Lung (tissue), 12 donors: ENCODE measurements around the gene DENND5B. TPM values are rescaled to one million over a fixed set of nuclear protein-coding genes. Genes with fewer than 3 reads are reported as not detected.

Experiments used
- ATAC-seq: fragments of 200-7000 bp; cut with Tn5 transposase; one replicate; pipeline ENCODE4 v1.9.1; 2020; ENCODE audit warnings: moderate number of reproducible peaks; ENCODE audit not compliant: insufficient read depth, low FRiP score
- DNase-seq, 3 donors: peaks; one replicate each; pipeline ENCODE4 v3.0.0-alpha.2; 2013 to 2017
- H3K27ac ChIP-seq, 2 donors: one replicate each; pipeline ENCODE4 v1.5.1; 2013; ENCODE audit warnings: mild to moderate bottlenecking in 2 of 2, moderate library complexity in 2 of 2, control low read depth in 1 of 2, inconsistent platforms in 1 of 2, low read depth in 1 of 2, low read length in 1 of 2
- H3K27me3 ChIP-seq, 3 donors: one replicate each; pipeline ENCODE4 v1.5.1; 2013; ENCODE audit warnings: low read length in 2 of 3; ENCODE audit not compliant: control insufficient read depth in 3 of 3, insufficient read depth in 3 of 3
- H3K36me3 ChIP-seq, 4 donors: one replicate each; pipeline ENCODE4 v1.5.1; 2013; ENCODE audit warnings: low read length in 4 of 4, mild to moderate bottlenecking in 1 of 4, moderate library complexity in 1 of 4; ENCODE audit not compliant: control insufficient read depth in 4 of 4, insufficient read depth in 4 of 4
- H3K4me1 ChIP-seq, 5 donors: one replicate each; pipeline ENCODE4 v1.5.1; 2013; ENCODE audit warnings: low read length in 5 of 5, mild to moderate bottlenecking in 2 of 5, moderate library complexity in 1 of 5; ENCODE audit not compliant: control insufficient read depth in 5 of 5, insufficient read depth in 5 of 5
- H3K4me3 ChIP-seq: one replicate; pipeline ENCODE4 v1.5.1; 2013; ENCODE audit warnings: mild to moderate bottlenecking, control low read depth, moderate library complexity
- H3K9ac ChIP-seq, 2 donors: one replicate each; pipeline ENCODE4 v1.5.1; 2013; ENCODE audit warnings: low read length in 2 of 2, control low read depth in 1 of 2; ENCODE audit not compliant: insufficient read depth in 1 of 2
- H3K9me3 ChIP-seq, 4 donors: one replicate each; pipeline ENCODE4 v1.5.1; 2013; ENCODE audit warnings: low read length in 3 of 4, mild to moderate bottlenecking in 1 of 4, moderate library complexity in 1 of 4; ENCODE audit not compliant: control insufficient read depth in 4 of 4, insufficient read depth in 3 of 4
- WGBS, 2 donors: extraction: QIAGEN DNeasy Blood & Tissue Kit; methylation state at CpG; one replicate each; pipeline ENCODE4 v1.1.7; 2013; 5-methylcytosine and 5-hydroxymethylcytosine counted together
- polyA plus RNA-seq, 2 donors: library from polyadenylated mRNA; stranded (reverse); fragments of 200-250 nt; gene quantifications; one replicate each; pipeline ENCODE4 v1.2.1, GENCODE V29; 2013
- total RNA-seq, 2 donors: library from RNA; depleted of rRNA in 1 of 2; stranded (reverse); fragments of >200 nt in 1 of 2; gene quantifications; one replicate each; pipeline ENCODE4 v1.2.1, GENCODE V29; 2014 to 2021
- TF ChIP-seq, protein P1 (sequence below): IDR thresholded peaks from 2 replicates; pipeline ENCODE4 v1.5.1; 2012; ENCODE audit warnings: mild to moderate bottlenecking; ENCODE audit errors: control extremely low read depth, extremely low read depth
- donor health status: control.
- donor health status: control.
- donor health status: Bipolar disorder and iron deficiency.
- donor health status: healthy.
- donor health status: DM: yes; HTN: yes; CAD: no.

Gene DENND5B
- total and polyA plus RNA-seq, 4 donors, result 1.2 to 15.7 (median 3.6) TPM

DNA sequence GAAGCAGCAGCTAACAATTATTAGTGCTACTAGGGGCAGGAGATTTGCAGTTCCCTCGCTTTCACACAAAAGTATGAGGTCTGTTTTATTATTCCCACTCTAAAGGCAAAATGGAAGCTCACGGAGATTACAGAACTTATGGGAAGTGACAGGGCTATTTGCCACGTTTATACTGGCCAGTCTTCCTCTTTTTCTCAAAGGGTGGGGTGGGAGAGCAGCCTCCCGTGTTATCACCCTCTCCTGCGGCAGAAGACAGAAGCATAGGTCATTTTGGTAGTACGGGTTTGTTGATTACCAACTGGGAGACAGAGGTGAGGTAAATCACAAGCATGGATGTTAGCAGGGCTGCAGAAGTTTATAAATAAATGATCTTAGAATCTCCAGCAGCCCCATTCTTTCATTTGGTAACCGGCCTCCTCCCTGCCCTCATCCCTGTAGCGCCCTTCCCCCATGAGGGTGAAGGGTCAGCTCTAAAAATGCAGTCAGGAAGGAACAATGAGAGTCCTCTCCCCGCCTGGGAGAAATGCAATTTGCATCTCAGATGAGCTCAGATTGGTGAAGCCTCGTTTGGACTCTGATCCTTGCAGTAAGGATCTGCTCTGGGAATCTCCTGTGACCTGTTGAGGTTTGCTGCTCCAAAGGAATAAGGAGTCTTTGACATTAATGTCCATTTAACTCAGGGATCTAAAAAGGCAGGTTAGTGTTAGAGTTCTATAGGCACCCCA lies 220.2 kb downstream of the DENND5B start:
- Histone ChIP-seq H3K9me3 (no peaks in the 10 kb centered on the region), H3K4me1 (peaks cover 0 to 17% (median 11%) of the 10 kb centered on the region in 5 donors), H3K27ac (peak overlapping the region in 1 of 2 donors; percentile 15), H3K27me3 (no peaks in the 10 kb centered on the region), H3K9ac (peak overlapping the region; percentile 11 to 91), H3K4me3 (no peak overlapping the region), H3K36me3 (no peaks in the 10 kb centered on the region)
- peak; percentile 38 to 47 (median 39) for DNase-seq
- TF ChIP-seq, protein P1, sequence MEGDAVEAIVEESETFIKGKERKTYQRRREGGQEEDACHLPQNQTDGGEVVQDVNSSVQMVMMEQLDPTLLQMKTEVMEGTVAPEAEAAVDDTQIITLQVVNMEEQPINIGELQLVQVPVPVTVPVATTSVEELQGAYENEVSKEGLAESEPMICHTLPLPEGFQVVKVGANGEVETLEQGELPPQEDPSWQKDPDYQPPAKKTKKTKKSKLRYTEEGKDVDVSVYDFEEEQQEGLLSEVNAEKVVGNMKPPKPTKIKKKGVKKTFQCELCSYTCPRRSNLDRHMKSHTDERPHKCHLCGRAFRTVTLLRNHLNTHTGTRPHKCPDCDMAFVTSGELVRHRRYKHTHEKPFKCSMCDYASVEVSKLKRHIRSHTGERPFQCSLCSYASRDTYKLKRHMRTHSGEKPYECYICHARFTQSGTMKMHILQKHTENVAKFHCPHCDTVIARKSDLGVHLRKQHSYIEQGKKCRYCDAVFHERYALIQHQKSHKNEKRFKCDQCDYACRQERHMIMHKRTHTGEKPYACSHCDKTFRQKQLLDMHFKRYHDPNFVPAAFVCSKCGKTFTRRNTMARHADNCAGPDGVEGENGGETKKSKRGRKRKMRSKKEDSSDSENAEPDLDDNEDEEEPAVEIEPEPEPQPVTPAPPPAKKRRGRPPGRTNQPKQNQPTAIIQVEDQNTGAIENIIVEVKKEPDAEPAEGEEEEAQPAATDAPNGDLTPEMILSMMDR, result no peak
- no peak for ATAC-seq
- WGBS, 2 donors, result 48 to 50% methylated on average over 10 of the region's 10 CpGs

DNA sequence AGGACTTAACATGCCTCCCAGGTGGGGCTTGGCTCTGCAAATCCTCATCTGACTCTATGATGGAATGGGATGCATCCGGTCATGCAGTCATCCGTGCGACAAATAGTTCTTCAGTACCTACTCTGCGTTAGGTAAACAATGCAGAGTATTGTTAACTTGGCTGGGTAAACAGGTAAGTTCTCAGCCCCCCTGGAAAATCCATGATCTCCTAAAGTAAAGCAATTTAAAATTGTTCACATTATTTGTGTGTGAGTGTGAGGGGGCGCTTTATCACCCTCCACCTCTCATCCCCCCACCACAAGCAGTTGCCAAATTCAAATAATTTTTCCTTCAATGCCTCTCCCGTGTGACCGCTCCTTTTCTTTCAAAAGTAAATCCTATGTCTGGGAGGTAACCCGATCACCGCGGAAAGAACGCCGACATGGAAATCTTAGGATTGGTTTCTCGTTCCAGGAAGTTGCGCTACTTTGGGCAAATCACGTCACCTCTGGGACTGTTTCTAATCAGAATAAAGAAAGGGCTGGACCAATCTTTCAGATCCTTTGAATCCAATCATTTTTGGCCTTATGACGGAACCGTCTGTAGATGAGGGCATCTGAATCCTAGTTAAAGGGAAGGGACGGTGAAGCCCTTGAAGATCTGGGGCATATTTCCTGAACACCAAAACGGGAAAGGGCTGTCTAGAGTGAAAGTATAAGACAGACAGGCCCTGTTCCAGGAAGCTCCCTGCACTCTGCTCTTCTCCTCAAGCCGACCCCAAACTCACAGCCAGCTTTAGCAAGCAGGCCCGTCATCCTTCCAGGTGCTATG lies 221.0 kb downstream of the DENND5B start:
- Histone ChIP-seq H3K4me3 (no peak overlapping the region), H3K9ac (peak overlapping the region; percentile 11 to 91), H3K36me3 (no peaks in the 10 kb centered on the region), H3K27me3 (no peaks in the 10 kb centered on the region), H3K4me1 (peaks cover 0 to 17% (median 11%) of the 10 kb centered on the region in 5 donors), H3K9me3 (no peaks in the 10 kb centered on the region), H3K27ac (peak overlapping the region in 1 of 2 donors; percentile 15)
- ATAC-seq (peak; percentile 56), DNase-seq (peak; percentile 72 to 90 (median 87))
- TF ChIP-seq, protein P1, result no peak
- WGBS, 2 donors, result 50 to 67% methylated on average over 21 of the region's 21 CpGs

DNA sequence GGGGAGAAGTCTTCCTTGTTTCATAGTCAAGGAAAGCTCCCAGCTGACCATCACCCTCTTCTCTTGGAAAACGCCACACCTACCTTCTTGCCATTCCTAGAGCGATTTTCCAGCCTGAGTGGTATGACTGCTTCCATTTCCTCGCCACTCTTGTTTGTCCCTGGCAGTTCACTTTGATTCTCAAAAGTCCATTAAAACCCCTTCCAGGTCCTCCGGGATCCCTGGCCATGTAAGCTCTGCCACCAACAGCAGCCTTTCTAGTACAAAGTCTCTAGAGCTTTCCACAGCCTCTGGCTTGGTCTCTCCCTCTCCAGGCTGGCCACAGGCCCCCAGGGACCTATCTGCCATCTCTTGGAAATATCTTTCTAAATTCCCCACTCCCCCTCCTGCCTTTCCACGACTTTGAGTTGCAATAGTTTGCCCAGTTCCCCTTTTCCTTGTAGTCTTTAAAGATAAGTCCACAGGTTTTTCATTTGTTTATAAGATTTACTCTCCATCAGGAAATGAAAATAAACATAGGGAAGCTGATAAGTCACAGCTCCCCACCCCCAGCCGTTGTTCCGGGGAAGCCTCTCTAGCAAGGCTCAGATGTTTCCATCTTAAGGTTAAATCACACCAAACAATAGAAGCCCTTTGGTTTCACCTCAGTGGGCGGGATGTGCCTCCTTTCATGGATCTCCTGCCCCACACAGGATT lies 222.1 kb downstream of the DENND5B start:
- Histone ChIP-seq H3K9ac (no peak overlapping the region), H3K4me3 (no peak overlapping the region), H3K27me3 (no peaks in the 10 kb centered on the region), H3K4me1 (peaks cover 0 to 17% (median 11%) of the 10 kb centered on the region in 5 donors), H3K27ac (peak overlapping the region in 1 of 2 donors; percentile 39), H3K36me3 (no peaks in the 10 kb centered on the region), H3K9me3 (no peaks in the 10 kb centered on the region)
- WGBS, 2 donors, result 39 to 54% methylated on average over 8 of the region's 8 CpGs
- peak in 2 of 3 donors; percentile 37 to 49 for DNase-seq
- ATAC-seq, result no peak
- TF ChIP-seq, protein P1, result no peak
